CD4-positive, alpha-beta T cell treated with Interleukin-15 for 1 hour (primary cell): Measurements from ENCODE around the gene HDAC4.

Experiments
- DNase-seq: peaks from one replicate; pipeline ENCODE4 v3.0.0-alpha.2; 2020

Gene HDAC4

DNA sequence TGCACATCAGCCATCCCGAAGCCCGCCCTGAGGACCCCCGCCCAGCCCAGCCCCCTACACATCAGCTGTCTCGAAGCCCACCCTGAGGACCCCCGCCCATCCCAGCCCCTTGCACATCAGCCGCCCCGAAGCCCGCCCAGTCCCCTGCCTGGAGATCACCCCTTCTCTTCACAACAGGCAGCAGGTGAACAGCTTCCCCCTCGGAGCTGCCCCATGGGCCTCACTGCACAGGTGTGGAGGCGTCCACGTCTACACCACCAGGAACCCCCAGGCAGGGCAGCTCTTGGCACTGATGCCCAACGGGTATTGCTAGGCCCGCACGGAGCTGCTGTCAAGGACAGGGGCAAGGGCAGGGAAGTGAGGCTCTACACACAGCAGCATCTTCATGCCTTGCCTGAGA is 137.6 kb downstream of the HDAC4 start:
- peak; percentile 15 for DNase-seq

DNA sequence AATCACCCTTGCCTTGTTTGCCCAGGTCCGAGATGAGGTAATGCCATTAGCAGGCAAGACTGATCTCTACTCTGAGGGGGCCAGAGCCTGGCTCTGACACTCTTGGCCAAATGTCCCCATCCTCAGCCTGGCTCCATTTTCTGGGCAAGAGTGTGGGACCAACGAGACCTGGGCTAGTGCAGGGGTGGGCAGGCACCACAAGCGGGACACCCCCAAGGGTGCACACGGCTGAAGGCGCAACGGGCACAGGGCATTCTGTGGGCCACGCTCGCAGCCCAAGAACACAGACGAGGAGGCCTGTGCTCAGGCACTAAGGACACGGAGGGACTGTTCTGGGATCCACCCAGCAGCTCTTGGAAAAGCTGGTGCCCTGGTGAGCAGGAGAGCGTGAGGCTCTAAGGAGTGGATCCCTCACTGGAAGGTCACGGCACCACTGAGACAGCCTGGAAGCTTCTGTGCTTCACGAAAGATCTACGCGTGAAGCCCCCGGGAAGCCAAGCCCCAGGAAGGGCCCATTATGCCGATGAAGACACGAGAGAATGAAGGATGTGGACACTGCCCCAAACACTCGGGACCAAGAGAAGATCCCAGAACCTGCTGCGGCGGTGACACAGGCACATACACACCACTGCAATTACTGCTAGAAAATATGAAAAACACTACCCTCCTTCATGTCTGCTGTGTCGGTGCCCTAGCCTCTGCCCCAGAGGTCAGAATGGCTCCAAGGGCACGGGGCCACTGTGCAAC is 138.2 kb downstream of the HDAC4 start:
- DNase-seq, result peak; percentile 15

DNA sequence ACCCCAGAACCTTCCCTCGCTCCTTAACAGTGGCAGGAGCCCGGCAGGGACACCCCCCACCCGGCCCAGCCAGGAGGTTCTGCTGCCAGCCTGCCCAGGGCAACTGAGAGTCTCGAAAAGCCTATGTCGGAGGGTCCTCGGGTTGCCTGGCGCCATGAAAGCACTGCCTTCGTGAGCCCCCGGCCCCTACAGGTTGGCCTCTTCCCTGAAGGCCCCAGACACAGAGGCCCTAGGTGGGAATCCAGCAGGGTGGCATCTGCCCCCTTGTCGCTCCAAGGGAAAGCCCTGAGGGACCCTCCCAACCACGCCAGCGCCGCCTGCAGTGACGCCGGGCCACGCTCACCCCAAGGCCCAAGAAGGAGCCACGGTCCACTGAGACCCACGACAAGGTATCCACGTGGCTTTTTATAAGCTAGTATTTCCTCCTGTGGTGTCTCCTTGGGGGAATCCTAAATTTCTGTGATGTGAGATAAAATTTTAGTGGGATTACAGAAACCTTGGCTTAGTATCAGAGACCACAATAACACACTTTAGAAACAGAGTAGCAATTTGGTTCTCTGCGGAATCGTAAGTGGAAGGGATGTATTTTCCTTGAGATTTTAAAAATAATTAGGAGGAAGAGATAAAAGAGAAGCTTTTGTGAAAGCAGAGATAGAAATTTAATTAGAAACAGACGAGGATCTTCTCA is 138.9 kb downstream of the HDAC4 start:
- no peak for DNase-seq

DNA sequence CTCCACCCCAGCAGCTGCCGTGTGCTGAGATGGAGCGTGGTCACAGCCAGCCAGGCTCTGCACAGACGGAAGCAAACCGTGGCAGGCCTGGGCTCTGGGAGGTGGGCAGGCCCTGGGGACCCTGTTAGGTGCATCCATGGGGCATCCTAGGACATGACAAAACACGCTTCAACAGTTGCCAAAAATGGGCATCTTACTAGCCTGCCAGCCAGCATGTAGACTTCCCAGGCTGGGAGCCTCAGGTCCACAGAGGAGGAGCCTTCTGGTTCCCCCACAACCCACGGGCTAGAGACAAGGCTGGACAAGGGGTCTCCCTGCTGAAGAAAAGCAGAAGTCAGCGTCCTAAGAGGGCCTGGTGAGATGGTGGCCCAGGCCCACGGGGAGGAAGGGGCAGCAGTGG is 139.5 kb downstream of the HDAC4 start:
- no peak for DNase-seq

DNA sequence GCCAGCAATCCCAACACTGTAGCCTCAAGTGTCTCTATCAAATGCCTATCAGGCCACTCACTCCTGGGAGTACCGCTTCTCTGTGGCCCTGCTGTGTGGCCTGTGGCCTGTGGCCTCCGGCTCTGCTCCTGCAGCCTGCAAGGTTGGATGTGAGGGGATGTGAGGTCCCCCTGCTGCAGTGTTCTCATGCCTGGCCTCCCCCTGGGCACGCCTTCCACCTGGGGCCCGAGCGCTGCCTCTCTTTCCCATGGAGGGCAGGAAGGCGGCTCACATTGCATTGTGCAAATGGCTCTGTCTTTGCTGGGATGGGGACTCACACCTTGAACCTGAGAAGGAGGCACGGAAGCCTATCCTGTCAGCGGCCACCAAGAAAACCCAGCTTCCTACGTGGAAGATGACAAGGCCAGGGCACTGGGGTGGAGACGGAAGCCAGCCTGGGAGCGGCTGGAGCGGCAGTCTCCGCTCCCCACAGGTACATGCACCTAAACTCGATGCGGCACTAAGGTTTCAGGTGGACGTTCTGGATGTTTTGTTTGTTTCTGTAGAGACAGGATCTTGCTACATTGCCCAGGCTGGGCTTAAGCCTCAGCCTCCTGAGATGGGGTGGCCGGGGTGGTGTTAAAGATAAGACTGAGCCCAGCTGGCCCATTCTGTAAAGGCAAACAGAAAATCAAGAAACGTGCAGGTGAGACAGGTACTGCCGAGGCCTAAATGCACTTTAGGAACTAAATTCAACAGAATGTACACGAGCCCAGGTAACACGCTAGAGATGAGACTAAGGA is 140.1 kb downstream of the HDAC4 start:
- no peak for DNase-seq

DNA sequence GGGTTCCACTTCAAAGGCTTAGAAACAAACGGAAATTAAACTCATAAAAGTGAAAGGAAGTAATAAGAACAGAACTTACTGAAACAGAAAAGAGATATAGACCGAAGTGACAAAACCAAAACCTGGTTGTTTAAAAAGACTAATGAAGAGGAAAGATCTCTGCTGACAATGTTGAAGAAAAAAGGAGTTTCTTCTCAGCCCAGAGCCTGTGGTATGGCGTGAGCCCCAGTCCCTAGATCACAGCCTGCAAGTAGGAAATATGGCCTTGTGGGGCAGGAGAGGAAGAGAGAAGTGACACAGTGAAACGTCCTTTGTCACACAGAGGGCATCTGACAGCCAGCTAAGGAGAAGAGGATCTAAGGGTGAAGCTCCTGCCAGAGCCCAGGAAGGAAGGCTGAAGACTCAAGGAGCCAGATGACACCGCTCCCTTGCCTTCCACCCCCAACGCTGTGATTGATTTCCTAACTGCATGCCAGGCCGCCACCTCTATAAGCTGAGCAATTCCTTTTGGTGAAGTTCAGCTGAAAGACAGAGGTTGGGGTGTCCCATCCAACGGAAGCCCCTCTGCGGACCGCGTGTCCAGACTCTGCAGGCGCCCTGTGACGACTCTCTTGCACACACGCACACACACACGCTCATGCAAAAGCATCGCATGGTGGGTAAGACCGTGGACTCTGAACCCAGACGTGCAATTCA is 141.1 kb downstream of the HDAC4 start:
- DNase-seq, result peak; percentile 51

DNA sequence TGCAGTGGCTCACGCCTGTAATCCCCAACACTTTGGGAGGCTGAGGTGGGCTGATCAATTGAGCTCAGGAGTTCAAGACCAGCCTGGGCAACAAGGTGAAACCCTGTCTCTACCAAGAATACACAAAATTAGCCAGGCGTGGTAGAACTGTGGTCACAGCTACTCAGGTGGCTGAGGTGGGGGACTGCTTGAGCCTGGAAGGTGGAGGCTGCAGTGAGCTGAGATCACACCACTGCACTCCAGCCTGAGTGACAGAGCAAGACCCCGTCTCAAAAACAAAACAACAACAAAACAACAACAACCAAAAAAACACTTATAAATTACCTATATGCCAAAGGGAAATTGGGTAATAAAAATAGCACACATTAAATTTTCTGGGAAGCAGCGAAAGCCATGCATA is 141.6 kb downstream of the HDAC4 start:
- DNase-seq, result no peak

DNA sequence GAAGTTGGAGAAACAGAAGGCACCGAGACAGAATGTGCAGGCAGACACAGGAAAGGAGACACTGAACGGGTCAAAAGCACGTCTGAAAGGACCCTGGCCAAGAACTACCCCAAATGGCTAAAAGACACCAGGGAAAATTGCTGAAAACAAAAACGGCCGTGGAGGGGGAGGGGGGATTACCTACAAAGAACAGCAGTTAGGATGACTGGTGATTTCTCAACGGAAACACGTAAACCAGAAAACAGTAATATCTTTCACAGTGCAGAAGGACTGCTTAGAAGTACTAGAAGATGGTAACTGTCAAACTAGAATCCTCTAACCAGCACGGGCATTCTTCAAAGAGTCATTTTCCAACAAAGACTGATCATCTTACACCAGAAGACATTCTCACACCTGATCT is 142.6 kb downstream of the HDAC4 start:
- no peak for DNase-seq

DNA sequence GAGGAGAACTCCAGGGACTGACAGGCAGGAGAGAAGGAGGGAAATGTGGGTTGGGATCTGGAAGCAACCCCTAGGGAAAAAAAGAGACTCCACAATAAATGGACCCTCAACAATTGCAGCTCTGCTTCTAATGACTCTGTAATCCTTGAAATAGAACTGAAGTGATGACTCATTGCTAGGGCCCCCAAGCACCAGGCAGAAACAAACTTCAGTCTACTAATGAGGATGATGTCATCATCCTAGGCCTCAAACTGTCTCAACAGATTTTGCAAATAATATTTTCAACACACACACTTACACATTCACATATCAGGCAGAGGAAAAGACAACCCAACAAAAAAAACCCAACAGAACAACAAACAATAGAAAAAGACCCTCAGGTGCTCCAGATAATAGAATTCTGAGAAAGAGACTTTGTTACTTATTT is 143.3 kb downstream of the HDAC4 start:
- DNase-seq, result no peak

DNA sequence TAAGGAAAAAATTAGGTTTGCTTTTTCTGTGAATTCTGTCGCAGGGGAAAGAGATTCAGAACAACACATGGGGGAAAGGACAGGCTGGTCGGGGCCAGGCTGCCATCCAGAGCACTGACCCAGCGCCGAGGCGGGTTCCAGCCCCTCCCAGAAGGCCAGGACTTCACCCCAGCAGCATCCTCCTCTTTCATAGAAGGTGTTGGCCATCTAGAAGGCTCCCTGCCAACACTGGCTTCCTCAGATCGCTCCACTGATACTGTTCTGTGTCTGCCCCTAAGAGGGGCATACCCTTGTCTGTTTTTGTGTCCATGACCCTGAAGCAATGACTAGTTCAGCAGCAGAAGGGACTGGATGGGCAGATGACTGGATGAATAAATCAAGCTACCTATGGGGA is 144.5 kb downstream of the HDAC4 start:
- no peak for DNase-seq

DNA sequence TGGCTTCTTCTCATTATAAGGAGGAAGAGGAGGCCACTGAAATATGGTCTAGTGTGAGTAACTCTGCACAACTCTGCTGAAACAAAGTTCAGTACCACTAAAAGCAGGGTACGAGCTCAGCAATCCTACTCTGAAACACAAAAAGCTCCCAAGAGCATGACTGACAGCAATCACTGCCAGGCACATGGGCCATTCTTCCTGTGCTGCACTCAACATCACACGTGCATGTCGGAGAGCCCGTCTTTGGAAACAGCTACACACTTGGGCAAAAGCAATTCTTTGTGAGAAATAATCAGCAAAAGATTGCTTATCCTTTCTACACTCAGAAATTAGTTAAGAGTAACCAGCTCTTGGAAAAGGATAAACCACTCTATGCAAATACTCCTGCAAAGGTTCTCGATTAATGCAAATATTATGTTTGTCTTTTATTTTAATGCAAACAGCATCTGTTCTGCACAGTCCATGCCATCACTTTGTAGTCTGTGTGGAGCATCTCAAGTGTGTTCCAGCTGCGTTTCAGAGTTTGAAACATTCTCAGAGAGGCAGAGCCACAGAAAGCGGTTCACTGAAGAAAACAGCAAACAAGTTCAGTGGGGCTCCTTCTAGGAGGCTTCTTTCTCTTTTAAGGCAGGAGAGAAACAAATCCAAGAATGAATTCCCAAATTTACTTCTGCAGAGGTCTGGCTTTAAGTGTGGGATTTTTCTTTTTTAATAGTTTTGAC is 145.0 kb downstream of the HDAC4 start:
- DNase-seq, result no peak

DNA sequence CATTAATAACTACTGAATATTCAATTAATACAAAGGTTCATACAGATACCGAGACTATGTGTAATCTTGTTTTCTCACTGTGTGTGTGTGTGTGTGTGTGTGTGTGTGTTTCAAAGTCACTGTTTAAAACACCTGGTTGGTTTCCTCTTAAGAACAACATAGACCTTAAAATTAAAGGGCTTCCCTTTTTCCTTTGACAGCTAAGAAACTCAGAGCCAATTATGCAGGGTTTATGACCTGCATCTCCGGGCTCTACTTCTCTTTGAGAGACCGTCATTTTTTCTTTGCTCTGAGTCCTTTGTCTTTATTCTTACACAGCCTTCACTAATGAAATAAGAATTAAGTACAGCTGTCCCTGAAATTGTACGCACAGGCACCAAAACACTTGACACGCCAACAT is 145.6 kb downstream of the HDAC4 start:
- no peak for DNase-seq

DNA sequence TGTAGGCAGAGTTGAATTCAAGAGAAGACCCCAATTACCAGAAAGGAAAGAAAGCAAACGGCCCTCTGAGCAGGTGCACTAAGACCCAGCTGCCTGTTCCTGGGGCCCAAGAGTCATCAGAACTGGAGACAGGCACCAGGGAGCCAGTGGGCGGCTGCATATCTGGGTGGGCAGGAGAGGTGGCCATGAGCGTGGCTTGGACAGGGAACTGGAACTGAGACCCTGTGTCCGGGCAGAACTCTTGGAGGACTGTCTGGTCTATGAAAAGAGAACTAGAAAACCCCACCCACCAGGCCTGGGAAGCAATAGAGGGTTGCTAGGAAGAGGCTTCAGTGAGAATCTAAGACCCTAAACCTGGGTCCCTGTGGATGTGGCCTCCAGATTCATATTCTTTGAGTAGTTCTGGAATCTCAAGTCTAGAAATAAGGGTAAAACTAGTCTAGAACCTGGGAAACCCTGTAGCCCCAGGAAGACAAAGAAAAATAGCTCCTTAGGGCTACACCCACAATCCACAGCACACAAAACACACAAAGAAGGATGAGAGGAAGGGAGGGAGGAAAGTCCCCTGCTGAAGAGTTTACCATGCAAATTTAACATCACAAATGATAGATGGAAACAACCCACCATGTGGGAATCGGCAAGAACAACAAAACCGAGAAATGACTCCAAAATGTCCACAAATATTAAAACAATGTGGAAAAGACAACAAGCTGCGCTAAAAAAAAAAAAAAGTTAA is 147.0 kb downstream of the HDAC4 start:
- no peak for DNase-seq

DNA sequence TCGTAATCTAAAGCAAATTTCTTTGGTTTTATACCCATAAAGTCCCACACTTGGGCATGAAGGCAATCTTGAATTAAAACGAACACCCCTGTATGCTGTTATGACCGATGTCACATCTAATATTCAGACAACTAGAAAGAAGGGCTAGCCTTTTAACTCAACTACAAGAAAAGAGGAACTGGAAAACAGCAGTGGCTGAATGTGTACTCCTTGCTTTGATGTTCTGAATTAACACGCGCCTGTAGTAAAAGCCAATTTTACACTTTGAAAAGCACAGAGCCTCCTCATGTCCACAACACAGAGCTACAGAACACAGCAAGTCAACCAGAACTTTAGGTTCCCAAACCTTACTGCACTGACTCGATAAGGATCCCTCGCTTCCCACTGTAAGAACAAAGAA is 147.6 kb downstream of the HDAC4 start:
- no peak for DNase-seq

DNA sequence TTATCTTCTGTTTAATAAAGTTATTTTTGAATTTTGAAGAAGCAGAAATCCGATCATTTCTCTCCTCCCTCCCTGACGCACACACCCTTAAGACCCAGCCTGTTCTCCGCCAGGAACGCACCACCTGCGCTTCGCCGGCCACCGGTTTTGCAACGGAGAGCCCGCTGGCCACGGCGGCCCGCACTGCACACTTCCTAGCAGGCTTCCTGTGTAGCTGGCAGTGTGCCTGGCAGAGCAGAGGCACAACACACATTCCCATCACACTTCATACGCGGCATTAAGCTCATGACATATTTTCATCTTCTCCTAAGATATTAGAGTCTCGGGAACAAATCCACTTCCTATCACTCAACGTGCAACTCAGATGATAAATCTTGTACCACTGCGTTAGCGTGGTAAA is 148.0 kb downstream of the HDAC4 start:
- no peak for DNase-seq

DNA sequence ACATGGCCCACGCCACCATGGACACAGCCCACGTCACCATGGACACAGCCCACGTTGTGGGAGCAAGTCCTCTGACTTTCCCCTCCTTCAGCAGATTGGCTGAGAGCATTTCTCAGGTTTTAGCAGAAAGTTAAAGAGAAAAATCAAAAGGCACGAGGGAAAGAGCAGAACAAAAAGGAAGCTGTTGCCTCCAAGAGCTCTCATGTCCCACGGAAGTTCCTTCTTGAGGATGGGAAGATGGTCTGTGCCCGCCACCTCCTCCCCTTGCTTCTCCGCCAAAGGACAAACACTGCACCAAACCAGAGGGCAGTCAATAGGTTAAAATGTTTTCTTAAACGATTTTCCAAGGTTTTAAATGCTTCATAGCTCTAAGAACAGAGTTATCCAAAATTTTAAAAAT is 148.4 kb downstream of the HDAC4 start:
- no peak for DNase-seq

DNA sequence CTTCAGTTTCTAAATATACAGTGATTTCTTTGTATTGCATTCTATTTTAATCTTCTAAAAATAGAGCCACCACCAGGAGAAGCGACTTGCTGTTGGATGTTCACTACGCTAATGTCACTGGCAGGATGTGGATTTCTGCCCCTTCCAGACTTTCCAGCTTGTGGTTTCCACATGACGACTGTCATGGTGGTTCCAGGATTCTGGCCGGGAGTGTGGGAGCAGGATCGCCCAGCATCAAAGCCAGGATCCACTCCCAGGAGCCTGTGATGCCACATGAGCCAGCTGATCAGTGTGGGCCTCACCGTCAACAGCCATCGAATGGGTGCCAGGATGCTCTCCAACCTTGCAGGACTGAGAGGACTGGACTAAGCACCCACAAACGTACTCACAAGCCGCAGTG is 148.8 kb downstream of the HDAC4 start:
- no peak for DNase-seq

DNA sequence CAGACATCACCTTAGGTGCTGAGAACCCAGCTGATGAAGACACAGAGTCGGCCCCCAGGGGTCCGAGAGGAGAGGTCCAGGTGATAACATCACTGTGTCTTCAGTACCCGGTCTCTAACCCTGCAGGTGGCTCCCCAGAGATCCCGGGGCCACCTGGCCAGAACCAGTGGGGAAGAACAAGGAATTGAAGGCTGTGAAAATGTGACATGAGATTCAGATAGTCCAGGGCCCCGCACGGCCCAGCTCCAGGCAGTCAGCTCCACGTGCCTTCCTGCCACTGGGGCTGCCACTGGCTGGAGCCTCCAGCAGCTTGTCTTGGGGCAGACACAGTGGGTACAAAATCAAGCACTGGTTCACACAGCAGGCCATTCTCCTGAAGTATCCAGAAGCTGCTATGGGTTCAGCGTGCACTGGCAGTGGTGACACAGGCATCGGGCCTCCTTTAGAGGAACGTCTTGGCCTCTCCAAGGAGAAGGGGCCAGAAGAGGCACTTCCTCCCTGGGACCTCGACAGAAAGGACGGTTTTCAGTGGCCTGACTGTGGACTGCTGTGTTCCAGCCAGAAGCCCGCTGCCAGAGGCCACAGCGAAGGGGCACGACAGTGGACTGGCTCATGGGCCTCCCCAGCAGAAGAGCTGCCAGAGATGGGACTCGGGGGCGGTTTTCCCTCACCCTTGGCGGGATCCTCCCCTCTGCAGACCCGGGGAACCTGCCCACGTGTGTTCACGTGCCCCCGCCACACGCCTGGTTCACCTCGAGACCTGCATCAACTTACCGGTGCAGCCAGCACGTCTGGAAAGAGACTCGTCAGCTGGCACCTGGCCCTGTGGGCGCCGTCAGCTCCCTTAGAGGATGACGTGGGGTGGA is 150.4 kb downstream of the HDAC4 start:
- no peak for DNase-seq

DNA sequence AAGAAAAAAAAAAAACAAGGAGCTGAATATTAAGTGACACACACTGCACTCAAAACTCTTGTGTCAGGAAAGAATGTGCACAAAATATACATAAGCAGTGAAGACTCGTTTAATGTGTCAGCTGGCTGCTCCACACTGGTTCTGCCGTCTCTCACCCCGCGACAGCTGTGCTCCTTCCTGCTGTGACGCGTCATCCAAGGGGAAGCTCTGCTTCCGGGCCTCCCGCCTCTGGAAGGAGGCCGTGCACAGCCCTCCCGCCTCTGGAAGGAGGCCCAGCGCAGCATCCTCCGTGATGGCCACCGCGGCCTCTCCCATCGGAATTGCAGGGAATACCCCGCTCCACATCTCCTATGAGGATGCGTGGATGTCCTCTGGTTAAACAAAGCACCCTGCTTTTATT is 151.0 kb downstream of the HDAC4 start:
- DNase-seq, result no peak

DNA sequence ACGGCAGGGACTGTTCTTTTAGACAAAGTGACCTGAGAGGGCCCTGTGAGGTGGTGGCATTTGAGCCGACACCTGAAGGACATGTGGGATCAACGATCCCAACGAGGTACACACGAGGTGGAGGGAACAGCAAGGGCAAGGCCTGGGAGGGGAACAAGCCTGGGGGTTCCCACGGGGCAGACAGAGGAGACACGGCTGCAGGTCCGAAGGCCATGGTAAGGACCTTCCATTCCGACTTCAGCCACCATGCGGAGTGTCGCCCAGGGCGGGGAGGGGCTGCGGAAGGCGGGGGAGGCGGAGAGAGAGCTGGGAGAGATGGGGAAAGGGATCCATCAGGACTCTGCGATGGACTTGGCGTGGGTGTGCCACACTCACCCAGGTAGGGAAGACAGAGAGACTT is 151.8 kb downstream of the HDAC4 start:
- no peak for DNase-seq
